Sigmoid colon (tissue), 7 donors: ENCODE data around the gene ARMH1. TPM values are rescaled to one million over a fixed set of nuclear protein-coding genes. Genes with fewer than 3 reads are reported as not detected.

ENCODE experiments used
- DNase-seq: peaks from one replicate; pipeline ENCODE4 v3.0.0-alpha.2; 2019
- H3K27ac ChIP-seq, 4 donors: fragments of 200-600 bp; sonication (generic); one replicate each; pipeline ENCODE4 v1.5.1; 2016 to 2019; ENCODE audit warnings: mild to moderate bottlenecking in 1 of 4
- H3K27me3 ChIP-seq, 3 donors: fragments of 200-600 bp; sonication (generic); one replicate each; pipeline ENCODE4 v1.5.1; 2019; ENCODE audit warnings: mild to moderate bottlenecking in 1 of 3
- H3K36me3 ChIP-seq, 4 donors: fragments of 200-600 bp; sonication (generic); one replicate each; pipeline ENCODE4 v1.5.1; 2016 to 2019
- H3K4me1 ChIP-seq, 4 donors: fragments of 200-600 bp; sonication (generic); one replicate each; pipeline ENCODE4 v1.5.1; 2017 to 2019
- H3K4me3 ChIP-seq, 4 donors: fragments of 200-600 bp; sonication (generic); one replicate each; pipeline ENCODE4 v1.5.1; 2017 to 2019; ENCODE audit warnings: mild to moderate bottlenecking in 2 of 4, moderate library complexity in 1 of 4
- H3K9me3 ChIP-seq, 4 donors: fragments of 200-600 bp in 3 of 4; sonication (generic) in 3 of 4; one replicate each; pipeline versions ENCODE4 v1.5.1 to v1.6.1; 2013 to 2019
- CTCF ChIP-seq, 4 experiments: fragments of 450-650 bp in 3 of 4; fragments of 200-600 bp in 1 of 4; IDR thresholded peaks; one replicate each; pipeline ENCODE4 v1.5.1; 2016 to 2019; ENCODE audit warnings: antibody characterized with exemption in 4 of 4, mild to moderate bottlenecking in 3 of 4, moderate library complexity in 2 of 4
- EP300 ChIP-seq, 4 donors: sonication (generic); formaldehyde crosslinking; IDR thresholded peaks; one replicate each; pipeline ENCODE4 v1.6.1; 2017; ENCODE audit warnings: antibody characterized with exemption in 4 of 4
- POLR2A ChIP-seq, 2 donors: fragments of 450-650 bp; IDR thresholded peaks; one replicate each; pipeline ENCODE4 v1.6.1; 2016; ENCODE audit warnings: antibody characterized with exemption in 2 of 2, mild to moderate bottlenecking in 2 of 2, moderate library complexity in 2 of 2
- POLR2AphosphoS5 ChIP-seq, 4 donors: sonication (generic); formaldehyde crosslinking; IDR thresholded peaks; one replicate each; pipeline ENCODE4 v1.6.1; 2017; ENCODE audit warnings: antibody characterized with exemption in 4 of 4
- WGBS, 2 donors: extraction: QIAGEN DNeasy Blood & Tissue Kit; methylation state at CpG; one replicate each; pipeline ENCODE4 v1.1.7; 2013; 5-methylcytosine and 5-hydroxymethylcytosine counted together
- intact Hi-C: fragments of 100-400 bp; cut with DNase I; formaldehyde crosslinking; loops from one replicate; pipeline ENCODE4 v1.15.1; 2023
- polyA plus RNA-seq, 3 donors: library from polyadenylated mRNA; stranded (reverse); fragments of 200-250 nt; gene quantifications; one replicate each; pipeline ENCODE4 v1.2.3, GENCODE V29; 2013
- total RNA-seq, 4 donors: library from RNA; depleted of rRNA; stranded (reverse); fragments of >200 nt; gene quantifications; one replicate each; pipeline ENCODE4 v1.1.0, GENCODE V29; 2016
- donor health status: healthy with polysubstance abuse.
- donor health status: Bipolar disorder and iron deficiency.
- donor health status: healthy.

Gene ARMH1
- total and polyA plus RNA-seq, 7 donors, result 0.33 to 23.0 (median 1.3) TPM; not detected in 3

- no peak overlapping the region for H3K27ac ChIP-seq
Observed at GRCh38 chr1:44714532-44714931, 40.0 kb downstream of the ARMH1 start.

GRCh38 chr1:44714944-44715571 lies 40.5 kb downstream of the ARMH1 start:
- H3K27ac ChIP-seq, result no peak overlapping the region
- intact Hi-C loops, result loop anchor here (10.0 kb wide), 1 partner anchor 580 kb away; no protein-coding TSS in a partner anchor
- H3K4me1 ChIP-seq, result peaks cover 0 to 7% (median 5%) of the 10 kb centered on the region in 4 donors
- no peaks in the 10 kb centered on the region for H3K9me3 ChIP-seq
- H3K27me3 ChIP-seq, result no peaks in the 10 kb centered on the region
- TF ChIP-seq EP300 (IDR thresholded peaks at IDR 0.05), result no peak
- peak; percentile 53 to 91 (median 78) for TF ChIP-seq CTCF (IDR thresholded peaks at IDR 0.05)
- H3K4me3 ChIP-seq, result no peak overlapping the region
- DNase-seq, result peak; percentile 74
- H3K36me3 ChIP-seq, result no peaks in the 10 kb centered on the region
- 9% methylated on average over 9 of the region's 9 CpGs for WGBS, 2 donors

More at GRCh38 chr1:44714532-44714931, 40.0 kb downstream of the ARMH1 start:
- WGBS, 2 donors, result 89 to 90% methylated on average over 7 of the region's 7 CpGs
- no peaks in the 10 kb centered on the region for H3K36me3 ChIP-seq
- H3K4me3 ChIP-seq, result no peak overlapping the region
- H3K27me3 ChIP-seq, result no peaks in the 10 kb centered on the region
- no peak for TF ChIP-seq POLR2A (IDR thresholded peaks at IDR 0.05)
- no peak for TF ChIP-seq CTCF (IDR thresholded peaks at IDR 0.05)
- TF ChIP-seq EP300 (IDR thresholded peaks at IDR 0.05), result no peak
- no peak for TF ChIP-seq POLR2AphosphoS5 (IDR thresholded peaks at IDR 0.05)
- H3K4me1 ChIP-seq, result peaks cover 0 to 7% (median 5%) of the 10 kb centered on the region in 4 donors
- intact Hi-C loops, result loop anchor here (10.0 kb wide), 1 partner anchor 580 kb away; no protein-coding TSS in a partner anchor
- no peak for DNase-seq
- H3K9me3 ChIP-seq, result no peaks in the 10 kb centered on the region

GRCh38 chr1:44717156-44717555 lies 42.6 kb downstream of the ARMH1 start:
- no peak for DNase-seq
- TF ChIP-seq POLR2A (IDR thresholded peaks at IDR 0.05) (no peak), CTCF (IDR thresholded peaks at IDR 0.05) (no peak), POLR2AphosphoS5 (IDR thresholded peaks at IDR 0.05) (no peak), EP300 (IDR thresholded peaks at IDR 0.05) (no peak)
- H3K4me3 ChIP-seq, result no peak overlapping the region
- H3K9me3 ChIP-seq, result no peaks in the 10 kb centered on the region
- H3K27ac ChIP-seq, result no peak overlapping the region
- intact Hi-C loops, result loop anchor here (10.0 kb wide), 1 partner anchor 578 kb away; no protein-coding TSS in a partner anchor
- H3K4me1 ChIP-seq, result peaks cover 0 to 7% (median 5%) of the 10 kb centered on the region in 4 donors
- no peaks in the 10 kb centered on the region for H3K36me3 ChIP-seq
- WGBS, 2 donors, result 85 to 91% methylated on average over 4 of the region's 4 CpGs
- no peaks in the 10 kb centered on the region for H3K27me3 ChIP-seq

GRCh38 chr1:44717653-44718052 lies 43.1 kb downstream of the ARMH1 start:
- H3K9me3 ChIP-seq, result no peaks in the 10 kb centered on the region
- H3K4me3 ChIP-seq, result no peak overlapping the region
- H3K36me3 ChIP-seq, result no peaks in the 10 kb centered on the region
- WGBS, 2 donors, result 32 to 52% methylated on average over 1 of the region's 1 CpG
- peaks cover 0 to 7% (median 5%) of the 10 kb centered on the region in 4 donors for H3K4me1 ChIP-seq
- no peaks in the 10 kb centered on the region for H3K27me3 ChIP-seq
- intact Hi-C loops, result loop anchor here (10.0 kb wide), 1 partner anchor 577 kb away; no protein-coding TSS in a partner anchor
- DNase-seq, result no peak
- no peak for TF ChIP-seq POLR2A (IDR thresholded peaks at IDR 0.05)
- no peak for TF ChIP-seq CTCF (IDR thresholded peaks at IDR 0.05)
- no peak for TF ChIP-seq POLR2AphosphoS5 (IDR thresholded peaks at IDR 0.05)
- no peak for TF ChIP-seq EP300 (IDR thresholded peaks at IDR 0.05)
- no peak overlapping the region for H3K27ac ChIP-seq
